ENCODE results near the gene ADK. TPM values are rescaled to one million over a fixed set of nuclear protein-coding genes. Genes with fewer than 3 reads are reported as not detected.

The ADK gene
- total and polyA plus RNA-seq, 2 experiments from 2014 or later, result 39.9 to 53.0 TPM

GRCh38 chr10:74598891-74599566 lies 448.0 kb downstream of the ADK start:
- Mint-ChIP-seq H3K4me3 (no peak overlapping the region), H3K36me3 (ENCODE audit: low read depth) (peaks cover 8% of the 10 kb centered on the region; the same call in 2 of the 3 replicates), H3K27ac (no peak overlapping the region), H3K27me3 (ENCODE audit: insufficient read depth, low read depth, poor library complexity) (no peaks in the 10 kb centered on the region), H3K9me3 (peaks cover 8% of the 10 kb centered on the region; the same call in 1 of the 3 replicates), H3K4me1 (no peaks in the 10 kb centered on the region)
- Histone ChIP-seq H3K4me1 (ENCODE audit: insufficient read depth) (no peaks in the 10 kb centered on the region), H3K4me2 (no peak overlapping the region), H3F3A (replicated peaks; ENCODE audit: low read depth) (no peaks in the 10 kb centered on the region), H3K36me3 (ENCODE audit: insufficient read depth) (no peaks in the 10 kb centered on the region), H3K27ac (ENCODE audit: low read depth) (no peak overlapping the region), H3K27me3 (ENCODE audit: insufficient read depth) (no peaks in the 10 kb centered on the region), H3K79me2 (replicated peaks; ENCODE audit: insufficient read depth) (no peaks in the 10 kb centered on the region), H4K20me1 (replicated peaks; ENCODE audit: insufficient read depth) (no peaks in the 10 kb centered on the region), H3K4me3 (no peak overlapping the region), H3K9me2 (ENCODE audit: insufficient read depth) (no peaks in the 10 kb centered on the region), H2AFZ (no peak overlapping the region)
- ATAC-seq (no peak), DNase-seq (ENCODE audit: low spot score) (no peak)
- no peak for TF ChIP-seq JUNB (IDR thresholded peaks at IDR 0.05; ENCODE audit: unreplicated experiment)
- TF ChIP-seq STAT1 (IDR thresholded peaks at IDR 0.05; ENCODE audit: unreplicated experiment), result no peak
- TF ChIP-seq ZNF114 (CRISPR knock-in tag; IDR thresholded peaks at IDR 0.05), result no peak
- TF ChIP-seq, protein P1, sequence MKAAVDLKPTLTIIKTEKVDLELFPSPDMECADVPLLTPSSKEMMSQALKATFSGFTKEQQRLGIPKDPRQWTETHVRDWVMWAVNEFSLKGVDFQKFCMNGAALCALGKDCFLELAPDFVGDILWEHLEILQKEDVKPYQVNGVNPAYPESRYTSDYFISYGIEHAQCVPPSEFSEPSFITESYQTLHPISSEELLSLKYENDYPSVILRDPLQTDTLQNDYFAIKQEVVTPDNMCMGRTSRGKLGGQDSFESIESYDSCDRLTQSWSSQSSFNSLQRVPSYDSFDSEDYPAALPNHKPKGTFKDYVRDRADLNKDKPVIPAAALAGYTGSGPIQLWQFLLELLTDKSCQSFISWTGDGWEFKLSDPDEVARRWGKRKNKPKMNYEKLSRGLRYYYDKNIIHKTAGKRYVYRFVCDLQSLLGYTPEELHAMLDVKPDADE (IDR thresholded peaks at IDR 0.05), result no peak
- TF ChIP-seq, protein P2, sequence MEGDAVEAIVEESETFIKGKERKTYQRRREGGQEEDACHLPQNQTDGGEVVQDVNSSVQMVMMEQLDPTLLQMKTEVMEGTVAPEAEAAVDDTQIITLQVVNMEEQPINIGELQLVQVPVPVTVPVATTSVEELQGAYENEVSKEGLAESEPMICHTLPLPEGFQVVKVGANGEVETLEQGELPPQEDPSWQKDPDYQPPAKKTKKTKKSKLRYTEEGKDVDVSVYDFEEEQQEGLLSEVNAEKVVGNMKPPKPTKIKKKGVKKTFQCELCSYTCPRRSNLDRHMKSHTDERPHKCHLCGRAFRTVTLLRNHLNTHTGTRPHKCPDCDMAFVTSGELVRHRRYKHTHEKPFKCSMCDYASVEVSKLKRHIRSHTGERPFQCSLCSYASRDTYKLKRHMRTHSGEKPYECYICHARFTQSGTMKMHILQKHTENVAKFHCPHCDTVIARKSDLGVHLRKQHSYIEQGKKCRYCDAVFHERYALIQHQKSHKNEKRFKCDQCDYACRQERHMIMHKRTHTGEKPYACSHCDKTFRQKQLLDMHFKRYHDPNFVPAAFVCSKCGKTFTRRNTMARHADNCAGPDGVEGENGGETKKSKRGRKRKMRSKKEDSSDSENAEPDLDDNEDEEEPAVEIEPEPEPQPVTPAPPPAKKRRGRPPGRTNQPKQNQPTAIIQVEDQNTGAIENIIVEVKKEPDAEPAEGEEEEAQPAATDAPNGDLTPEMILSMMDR (conservative IDR thresholded peaks at IDR 0.05; ENCODE audit: low read depth in 2 of 2), result no peak
- TF ChIP-seq, protein P3, sequence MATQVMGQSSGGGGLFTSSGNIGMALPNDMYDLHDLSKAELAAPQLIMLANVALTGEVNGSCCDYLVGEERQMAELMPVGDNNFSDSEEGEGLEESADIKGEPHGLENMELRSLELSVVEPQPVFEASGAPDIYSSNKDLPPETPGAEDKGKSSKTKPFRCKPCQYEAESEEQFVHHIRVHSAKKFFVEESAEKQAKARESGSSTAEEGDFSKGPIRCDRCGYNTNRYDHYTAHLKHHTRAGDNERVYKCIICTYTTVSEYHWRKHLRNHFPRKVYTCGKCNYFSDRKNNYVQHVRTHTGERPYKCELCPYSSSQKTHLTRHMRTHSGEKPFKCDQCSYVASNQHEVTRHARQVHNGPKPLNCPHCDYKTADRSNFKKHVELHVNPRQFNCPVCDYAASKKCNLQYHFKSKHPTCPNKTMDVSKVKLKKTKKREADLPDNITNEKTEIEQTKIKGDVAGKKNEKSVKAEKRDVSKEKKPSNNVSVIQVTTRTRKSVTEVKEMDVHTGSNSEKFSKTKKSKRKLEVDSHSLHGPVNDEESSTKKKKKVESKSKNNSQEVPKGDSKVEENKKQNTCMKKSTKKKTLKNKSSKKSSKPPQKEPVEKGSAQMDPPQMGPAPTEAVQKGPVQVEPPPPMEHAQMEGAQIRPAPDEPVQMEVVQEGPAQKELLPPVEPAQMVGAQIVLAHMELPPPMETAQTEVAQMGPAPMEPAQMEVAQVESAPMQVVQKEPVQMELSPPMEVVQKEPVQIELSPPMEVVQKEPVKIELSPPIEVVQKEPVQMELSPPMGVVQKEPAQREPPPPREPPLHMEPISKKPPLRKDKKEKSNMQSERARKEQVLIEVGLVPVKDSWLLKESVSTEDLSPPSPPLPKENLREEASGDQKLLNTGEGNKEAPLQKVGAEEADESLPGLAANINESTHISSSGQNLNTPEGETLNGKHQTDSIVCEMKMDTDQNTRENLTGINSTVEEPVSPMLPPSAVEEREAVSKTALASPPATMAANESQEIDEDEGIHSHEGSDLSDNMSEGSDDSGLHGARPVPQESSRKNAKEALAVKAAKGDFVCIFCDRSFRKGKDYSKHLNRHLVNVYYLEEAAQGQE (IDR thresholded peaks at IDR 0.05; ENCODE audit: unreplicated experiment), result no peak
- no peak for TF ChIP-seq EZH2phosphoT487 (IDR thresholded peaks at IDR 0.05; ENCODE audit: unreplicated experiment)
- no peak for TF ChIP-seq ZNF462 (CRISPR knock-in tag; IDR thresholded peaks at IDR 0.05)
- TF ChIP-seq EZH2 (IDR thresholded peaks at IDR 0.05; ENCODE audit: low read depth, unreplicated experiment), result no peak
- TF ChIP-seq CREB1 (CRISPR knock-in tag; IDR thresholded peaks at IDR 0.05; ENCODE audit: low read depth), result no peak
- TF ChIP-seq NANOG (IDR thresholded peaks at IDR 0.05; ENCODE audit: borderline replicate concordance), result no peak
- no peak for TF ChIP-seq ZNF331 (CRISPR knock-in tag; IDR thresholded peaks at IDR 0.05; ENCODE audit: low read depth)
- TF ChIP-seq POLR2AphosphoS5 (IDR thresholded peaks at IDR 0.05; ENCODE audit: low read depth), result no peak
